Activated CD4-positive, CD25-positive, alpha-beta regulatory T cell treated with anti-CD3 and anti-CD28 coated beads, Interleukin-2, amount 50 U/mL, for 24 hours (primary cell): ENCODE measurements around the gene SLC2A10.

ENCODE experiments used
- ATAC-seq, 2 donors: fragments of 150-1000 bp; cut with Tn5 transposase; one replicate each; pipeline ENCODE4 v1.10.0; 2021; ENCODE audit warnings: mild to moderate bottlenecking in 1 of 2, moderate library complexity in 1 of 2

The SLC2A10 gene

DNA sequence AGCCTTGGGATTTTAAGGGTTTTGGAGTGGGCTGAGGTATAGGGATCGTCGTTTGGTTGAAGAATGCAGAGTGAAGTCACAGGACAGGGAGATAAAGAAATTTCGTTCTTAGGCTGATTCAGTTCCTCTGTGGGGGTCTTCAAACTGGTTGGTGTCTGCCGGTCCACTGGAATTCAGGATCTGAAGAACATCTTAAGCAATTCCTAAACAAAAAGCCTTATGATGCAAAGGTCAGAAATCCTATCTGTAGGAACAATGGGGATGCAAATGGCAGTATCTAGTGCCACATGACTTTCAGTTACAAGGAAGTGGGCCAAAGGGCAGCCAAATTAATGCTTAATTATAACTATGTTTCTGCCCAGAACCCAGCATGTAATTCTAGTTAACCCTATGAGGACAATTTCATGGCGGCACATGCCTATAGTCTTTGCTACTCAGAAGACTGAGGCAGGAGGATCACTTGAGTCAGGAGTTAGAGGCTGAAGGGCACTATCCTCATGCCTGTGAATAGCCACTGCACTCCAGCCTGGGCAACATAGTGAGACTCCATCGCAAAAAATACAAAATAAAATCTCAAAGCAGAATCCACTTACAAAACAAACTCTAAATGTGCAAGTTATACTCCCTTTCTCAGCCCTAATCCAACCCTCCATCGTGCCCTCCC is 4.6 kb upstream of the SLC2A10 start:
- ATAC-seq, result no peak

DNA sequence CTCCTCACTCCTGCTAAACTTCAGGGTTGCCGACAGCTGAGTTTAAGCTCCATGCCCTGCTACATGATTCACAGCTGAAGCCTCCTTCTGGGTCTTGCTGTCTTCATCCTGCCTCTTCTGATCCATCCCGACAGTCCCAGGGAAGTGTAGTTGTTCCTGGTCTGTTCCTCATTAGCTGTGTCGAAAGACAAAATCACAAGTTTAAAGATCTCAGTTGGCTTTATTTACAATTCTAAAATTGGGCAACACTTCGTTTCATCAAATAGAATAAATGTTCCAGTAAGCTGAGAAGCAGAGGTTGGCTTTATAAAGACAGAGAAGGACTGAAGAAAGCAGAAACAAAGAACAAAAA is 4.1 kb upstream of the SLC2A10 start:
- ATAC-seq, result no peak

DNA sequence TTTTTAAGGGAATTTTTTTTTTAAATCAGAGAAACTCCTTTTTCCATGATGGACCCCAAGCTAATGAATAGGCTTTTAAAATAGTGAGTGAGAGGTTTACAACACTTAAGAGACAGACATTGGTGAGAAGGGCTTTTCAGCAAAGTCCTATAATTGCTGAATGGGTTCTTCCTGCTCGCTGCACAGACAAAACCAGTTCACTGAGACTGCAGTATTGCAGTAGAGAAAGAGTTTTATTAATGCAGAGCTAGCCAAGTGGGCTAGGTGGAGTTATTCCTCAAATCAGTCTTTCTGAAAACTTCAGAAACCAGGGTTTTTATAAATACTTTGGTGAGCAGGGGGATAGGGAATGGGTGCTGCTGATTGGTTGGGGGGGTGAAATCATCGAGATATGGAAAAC is 3.2 kb upstream of the SLC2A10 start:
- ATAC-seq, result no peak

- no peak for ATAC-seq
Measured at GRCh38 chr20:46708172-46708860, 1.1 kb upstream of the SLC2A10 start.

- ATAC-seq, result no peak
Measured at GRCh38 chr20:46709055-46709458, 392 bp upstream of the SLC2A10 start.

- no peak for ATAC-seq
Measured at GRCh38 chr20:46710153-46710913, 884 bp downstream of the SLC2A10 start.

DNA sequence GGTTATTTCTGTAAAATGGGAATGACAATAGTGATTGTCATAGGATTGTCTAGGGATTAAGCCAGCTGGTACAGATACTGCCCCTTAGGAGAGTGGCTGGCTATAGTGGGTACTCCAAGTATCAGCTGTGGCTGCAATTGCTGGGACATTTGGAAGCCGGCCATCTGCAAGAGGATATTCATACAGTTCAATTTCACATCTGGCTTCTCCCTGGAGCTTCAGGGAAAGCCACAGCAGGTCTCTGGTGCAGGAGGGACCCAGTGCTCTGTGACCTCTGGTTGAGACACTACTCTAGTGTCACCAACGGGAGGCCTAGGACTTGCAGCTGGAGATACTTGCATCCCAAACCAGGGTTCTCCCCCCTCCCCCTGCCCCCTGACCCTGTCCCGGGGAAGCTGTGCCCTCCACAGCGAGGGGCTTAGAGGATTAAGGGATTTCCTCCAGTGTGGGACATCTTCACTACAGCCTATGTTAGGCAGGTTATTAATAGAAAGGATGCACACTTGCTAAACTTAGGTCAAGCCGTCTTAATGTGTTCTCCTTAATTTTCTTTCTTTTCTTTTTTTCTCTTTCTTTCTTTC is 2.7 kb downstream of the SLC2A10 start:
- no peak for ATAC-seq

DNA sequence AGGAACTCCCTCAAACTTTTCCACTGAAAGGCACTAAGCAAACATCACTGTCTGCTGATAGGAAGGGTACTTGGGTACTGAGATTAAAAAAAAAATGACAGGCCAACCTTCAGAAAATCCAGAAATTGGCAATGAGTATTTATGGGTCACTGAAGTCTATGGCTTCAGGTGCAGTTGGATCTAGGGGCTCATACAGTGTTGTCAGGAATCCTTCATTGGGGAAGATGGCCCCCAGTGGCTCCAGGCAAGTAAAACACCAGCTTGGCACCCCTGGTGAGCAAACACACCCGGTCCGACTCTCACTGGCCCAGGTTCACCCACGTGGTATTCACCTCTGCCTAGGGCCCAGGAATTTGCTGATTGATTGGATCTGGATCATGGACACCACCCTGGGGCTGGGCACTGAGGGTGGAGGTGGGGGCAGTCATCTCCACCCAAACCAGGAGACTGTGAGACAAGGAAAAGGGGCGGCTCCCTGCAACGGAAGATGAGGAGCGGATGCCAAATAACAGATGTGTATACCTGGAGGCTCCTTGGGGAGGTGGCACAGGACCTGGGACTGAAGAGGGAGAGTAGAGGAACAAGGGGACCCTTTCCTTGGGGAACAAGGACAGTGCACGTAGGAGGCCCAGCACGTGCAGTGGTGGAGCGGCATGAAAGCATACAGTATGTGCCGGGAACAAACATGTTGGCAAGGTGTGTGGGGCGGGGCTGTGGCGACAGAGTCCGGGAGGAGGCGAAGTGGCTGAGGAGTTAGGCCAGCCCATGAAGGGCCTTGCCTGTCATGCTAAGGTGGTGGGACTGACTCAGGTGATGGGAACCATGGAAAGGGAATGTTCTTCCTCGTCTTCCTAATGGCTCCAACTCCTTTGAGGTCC is 4.7 kb downstream of the SLC2A10 start:
- no peak for ATAC-seq

DNA sequence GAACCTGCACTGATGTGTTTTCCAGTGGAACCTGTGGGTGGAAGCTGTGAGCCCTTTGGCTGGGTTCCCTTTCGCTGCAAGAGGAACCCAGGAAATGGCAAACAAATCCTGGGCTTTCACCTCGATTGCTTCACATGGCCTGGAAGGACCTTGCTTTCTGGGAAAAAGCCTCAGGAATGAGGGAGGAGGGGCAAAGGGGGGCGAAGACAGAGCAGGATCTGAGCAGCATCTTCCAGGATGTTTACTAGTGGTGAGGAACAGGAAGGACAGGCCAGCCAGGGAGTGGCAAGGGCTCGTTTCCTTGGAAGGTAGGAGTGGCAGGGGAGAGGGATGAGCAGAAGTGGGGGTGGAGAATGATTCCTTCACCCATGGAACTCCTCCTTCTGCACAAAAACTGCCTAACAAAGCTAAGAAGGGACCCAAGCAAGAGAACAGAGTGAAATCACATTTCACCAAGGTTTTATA is 5.9 kb downstream of the SLC2A10 start:
- no peak for ATAC-seq

DNA sequence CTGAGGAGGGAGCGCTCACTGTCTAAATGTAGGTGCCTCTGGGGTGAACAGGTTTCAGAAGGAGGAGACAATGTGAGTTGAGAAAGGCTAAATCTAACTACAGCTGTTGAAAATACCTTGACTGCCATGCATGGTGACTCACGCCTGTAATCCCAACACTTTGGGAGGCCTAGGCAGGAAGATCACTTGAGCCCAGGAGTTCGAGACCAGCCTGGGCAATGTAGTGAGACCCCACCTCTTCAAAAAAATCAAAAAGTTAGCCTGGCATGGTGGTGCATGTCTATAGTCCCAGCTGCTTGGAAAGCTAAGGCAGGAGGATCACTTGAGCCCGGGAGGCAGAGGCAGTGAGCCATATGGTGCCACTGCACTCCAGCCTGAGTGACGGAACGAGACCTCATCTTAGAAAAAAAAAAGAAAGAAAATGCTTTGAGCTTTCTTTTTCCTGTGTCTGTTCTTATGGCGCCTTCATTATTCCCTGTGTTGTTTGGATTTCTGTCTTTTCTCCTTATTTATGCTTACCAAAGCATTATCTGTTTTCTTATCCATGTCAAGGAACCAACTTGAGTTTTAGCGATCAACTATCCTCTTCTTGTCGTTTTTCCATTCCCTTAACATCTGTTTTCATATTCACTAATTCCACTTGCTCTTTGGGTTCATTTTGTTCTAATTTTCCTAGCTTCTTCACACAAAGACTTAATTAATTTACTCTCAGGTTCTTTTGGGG is 8.5 kb downstream of the SLC2A10 start:
- ATAC-seq, result no peak

- ATAC-seq, result no peak
Measured at GRCh38 chr20:46720019-46720418, 10.6 kb downstream of the SLC2A10 start.

GRCh38 chr20:46720776-46721425 is 11.5 kb downstream of the SLC2A10 start:
- peak; percentile 79 to 80 for ATAC-seq

DNA sequence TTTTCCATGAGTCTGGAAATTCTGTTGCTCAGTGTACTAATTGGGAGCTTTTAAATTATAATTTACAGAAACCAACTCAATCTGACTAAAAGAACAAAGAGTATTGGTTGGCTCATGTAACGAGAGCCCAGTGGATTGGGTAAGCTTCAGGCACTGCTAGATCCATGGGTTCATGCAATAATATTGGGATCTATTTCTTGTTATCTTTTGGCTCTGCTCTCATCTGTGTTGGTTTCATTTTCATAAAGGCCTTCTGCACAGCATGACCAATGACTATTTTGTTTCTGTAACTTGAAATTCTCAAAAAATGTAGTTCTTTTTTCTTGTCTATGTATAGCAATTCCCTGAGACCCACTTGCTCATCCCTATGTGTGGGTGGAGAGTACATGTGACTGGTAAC is 12.0 kb downstream of the SLC2A10 start:
- ATAC-seq, result no peak

DNA sequence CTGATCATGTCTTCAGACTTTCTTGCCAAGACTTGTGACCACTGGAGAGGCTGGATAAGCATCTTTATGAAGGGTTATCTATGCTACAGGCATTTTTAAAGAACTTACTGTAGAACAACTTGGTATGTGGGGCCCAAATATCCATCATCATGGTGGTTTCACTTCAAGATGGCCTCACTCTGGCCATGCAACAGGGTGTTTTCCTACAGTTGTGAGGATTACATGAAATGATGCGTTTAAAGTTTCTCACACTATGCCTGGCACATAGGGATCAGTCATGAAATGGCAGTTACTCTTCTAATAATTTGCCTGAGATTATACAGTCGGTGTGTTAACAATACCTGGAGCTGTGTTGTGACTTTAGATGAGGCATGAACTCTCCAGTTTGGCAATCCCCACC is 13.0 kb downstream of the SLC2A10 start:
- ATAC-seq, result no peak

DNA sequence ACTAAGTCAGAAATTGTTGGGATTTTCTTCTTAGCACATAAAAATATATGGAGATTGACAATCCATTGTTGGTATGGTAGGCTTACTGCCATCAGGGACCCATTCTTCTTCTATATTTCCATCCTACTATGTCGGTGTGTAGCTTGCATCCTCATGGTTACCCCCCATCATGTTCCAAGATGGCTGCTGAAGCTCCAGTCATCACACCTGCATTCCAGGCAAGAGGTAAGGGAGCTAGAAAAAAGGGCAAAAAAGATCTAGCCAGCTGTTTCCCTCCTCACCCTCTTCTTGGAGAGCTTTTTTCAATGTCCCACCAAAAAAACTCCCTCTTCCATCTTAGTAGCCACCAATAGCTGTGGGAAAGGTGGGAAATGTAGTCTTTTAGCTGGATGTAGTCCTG is 13.6 kb downstream of the SLC2A10 start:
- ATAC-seq, result no peak

- ATAC-seq, result no peak
Measured at GRCh38 chr20:46724343-46724959, 15.0 kb downstream of the SLC2A10 start.

- no peak for ATAC-seq
Measured at GRCh38 chr20:46725186-46726165, 16.0 kb downstream of the SLC2A10 start.

- no peak for ATAC-seq
Measured at GRCh38 chr20:46731770-46732169, 22.3 kb downstream of the SLC2A10 start.

- no peak for ATAC-seq
Measured at GRCh38 chr20:46735436-46735835, 26.0 kb downstream of the SLC2A10 start.
